ENCODE results near the gene COQ4.

- TF ChIP-seq CTCF (IDR thresholded peaks at IDR 0.05) (peak in 1 of 4 experiments; percentile 1), POLR2A (IDR thresholded peaks at IDR 0.05) (peak; percentile 84 to 90)
Observed at GRCh38 chr9:128370752-128371629, 48.4 kb downstream of the COQ4 start, which contains the start of gene URM1.

Measured in uterus (tissue), 2 donors.